ENCODE measurements around the gene DDX24.

DNA sequence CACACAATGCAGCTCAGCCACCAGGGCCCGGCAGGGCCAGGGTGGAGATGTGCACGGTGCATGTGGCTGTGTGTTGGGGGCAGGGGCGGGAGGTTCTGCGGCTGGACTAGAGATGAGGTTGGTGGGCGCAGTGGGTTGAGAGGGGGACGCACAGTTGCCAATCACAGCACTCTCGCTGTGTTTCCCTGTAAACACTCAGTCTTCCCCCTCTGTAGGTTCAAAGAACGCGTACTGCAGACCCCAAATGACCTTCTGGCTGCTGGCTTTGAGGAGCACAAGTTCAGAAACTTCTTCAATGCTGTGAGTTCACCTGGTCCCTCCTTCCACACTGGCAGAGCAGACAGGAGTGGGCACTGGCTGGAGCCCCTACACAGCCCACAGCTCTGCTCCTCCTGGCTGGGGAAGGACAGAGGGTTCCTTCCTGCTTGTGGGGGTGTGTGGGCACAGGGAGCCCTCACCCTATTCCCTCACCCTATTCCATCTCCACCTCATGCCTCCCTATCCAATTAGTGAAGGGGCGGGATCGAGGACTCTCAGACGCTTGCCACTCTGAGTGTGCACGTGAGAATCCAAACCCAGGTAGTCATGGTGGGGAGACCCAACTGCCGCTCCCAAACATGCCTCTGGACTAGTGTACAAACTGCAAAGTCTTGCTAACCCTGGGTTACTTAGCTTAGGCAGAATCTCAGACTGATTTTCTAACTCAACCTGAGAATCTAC, 37.1 kb downstream of the DDX24 start:
- TF ChIP-seq, protein P1, sequence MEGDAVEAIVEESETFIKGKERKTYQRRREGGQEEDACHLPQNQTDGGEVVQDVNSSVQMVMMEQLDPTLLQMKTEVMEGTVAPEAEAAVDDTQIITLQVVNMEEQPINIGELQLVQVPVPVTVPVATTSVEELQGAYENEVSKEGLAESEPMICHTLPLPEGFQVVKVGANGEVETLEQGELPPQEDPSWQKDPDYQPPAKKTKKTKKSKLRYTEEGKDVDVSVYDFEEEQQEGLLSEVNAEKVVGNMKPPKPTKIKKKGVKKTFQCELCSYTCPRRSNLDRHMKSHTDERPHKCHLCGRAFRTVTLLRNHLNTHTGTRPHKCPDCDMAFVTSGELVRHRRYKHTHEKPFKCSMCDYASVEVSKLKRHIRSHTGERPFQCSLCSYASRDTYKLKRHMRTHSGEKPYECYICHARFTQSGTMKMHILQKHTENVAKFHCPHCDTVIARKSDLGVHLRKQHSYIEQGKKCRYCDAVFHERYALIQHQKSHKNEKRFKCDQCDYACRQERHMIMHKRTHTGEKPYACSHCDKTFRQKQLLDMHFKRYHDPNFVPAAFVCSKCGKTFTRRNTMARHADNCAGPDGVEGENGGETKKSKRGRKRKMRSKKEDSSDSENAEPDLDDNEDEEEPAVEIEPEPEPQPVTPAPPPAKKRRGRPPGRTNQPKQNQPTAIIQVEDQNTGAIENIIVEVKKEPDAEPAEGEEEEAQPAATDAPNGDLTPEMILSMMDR (IDR thresholded peaks at IDR 0.05; ENCODE audit: low read depth, low read length, poor library complexity, severe bottlenecking) = no peak
- TF ChIP-seq EZH2phosphoT487 (IDR thresholded peaks at IDR 0.05; ENCODE audit: borderline replicate concordance, low read length) = no peak

Data from DOHH2 (cell line).